Tibial artery (tissue), 4 donors: ENCODE data around the gene SLC1A5.

Source experiments
- DNase-seq, 2 donors: peaks; one replicate each; pipeline ENCODE4 v3.0.0-alpha.2; 2019
- H3K27ac ChIP-seq, 2 donors: fragments of 200-600 bp; sonication (generic) in 1 of 2; 1 replicate in 1 of 2; 2 replicates in 1 of 2; pipeline ENCODE4 v1.5.1; 2018 to 2019; ENCODE audit warnings: mild to moderate bottlenecking in 1 of 2
- H3K27me3 ChIP-seq, 2 donors: fragments of 200-600 bp; sonication (generic) in 1 of 2; one replicate each; pipeline versions ENCODE4 v1.5.1 to v1.6.0; 2016 to 2019
- H3K36me3 ChIP-seq, 3 donors: fragments of 200-600 bp; sonication (generic) in 2 of 3; one replicate each; pipeline ENCODE4 v1.5.1; 2016 to 2019; ENCODE audit warnings: mild to moderate bottlenecking in 2 of 3
- H3K4me1 ChIP-seq, 4 donors: fragments of 200-600 bp; sonication (generic) in 2 of 4; 1 replicate in 3 of 4; 2 replicates in 1 of 4; pipeline ENCODE4 v1.5.1; 2016 to 2019
- H3K4me3 ChIP-seq, 2 donors: fragments of 200-600 bp; sonication (generic) in 1 of 2; 1 replicate in 1 of 2; 2 replicates in 1 of 2; pipeline ENCODE4 v1.5.1; 2018 to 2019; ENCODE audit warnings: mild to moderate bottlenecking in 2 of 2
- H3K9me3 ChIP-seq, 3 donors: fragments of 200-600 bp; sonication (generic) in 1 of 3; one replicate each; pipeline ENCODE4 v1.5.1; 2016 to 2019
- CTCF ChIP-seq, 2 experiments: fragments of 200-600 bp in 1 of 2; fragments of 450-650 bp in 1 of 2; IDR thresholded peaks; one replicate each; pipeline ENCODE4 v1.5.1; 2017 to 2019; ENCODE audit warnings: antibody characterized with exemption in 2 of 2, mild to moderate bottlenecking in 1 of 2, moderate library complexity in 1 of 2
- intact Hi-C: fragments of 100-400 bp; cut with DNase I; formaldehyde crosslinking; loops from one replicate; pipeline ENCODE4 v1.15.0; 2023; ENCODE audit warnings: low total_unique reads

Gene SLC1A5

GRCh38 chr19:46788262-46788967, at the start of gene SLC1A5:
Gene SLC1A5 (minus strand): TSS chr19:46788594. CDS start chr19:46787965, 629 bp downstream.
- DNase-seq, result peak; percentile 97 to 99
- peaks cover 0 to 38% (median 28%) of the 10 kb centered on the region in 4 donors for H3K4me1 ChIP-seq
- intact Hi-C loops, result no loop called here
- H3K9me3 ChIP-seq, result no peaks in the 10 kb centered on the region
- peak within 1 kb of the TSS; percentile 88 to 97 for H3K27ac ChIP-seq
- peak within 1 kb of the TSS; percentile 92 to 95 for H3K4me3 ChIP-seq
- TF ChIP-seq CTCF (IDR thresholded peaks at IDR 0.05), result no peak
- peaks cover 0 to 7% (median under 1%) of the 10 kb centered on the region in 3 donors for H3K36me3 ChIP-seq
- no peaks in the 10 kb centered on the region for H3K27me3 ChIP-seq

GRCh38 chr19:46838160-46838559, 49.8 kb upstream of the SLC1A5 start:
- no peak for TF ChIP-seq CTCF (IDR thresholded peaks at IDR 0.05)
- no peaks in the 10 kb centered on the region for H3K9me3 ChIP-seq
- H3K27ac ChIP-seq, result peak overlapping the region in 1 of 2 donors; percentile 1
- peaks cover 20 to 50% (median 30%) of the 10 kb centered on the region in 3 donors for H3K36me3 ChIP-seq
- intact Hi-C loops, result loop anchor here (5.0 kb wide), 1 partner anchor 136 kb away; no protein-coding TSS in a partner anchor
- peaks cover 0 to 51% (median 25%) of the 10 kb centered on the region in 4 donors for H3K4me1 ChIP-seq
- no peak overlapping the region for H3K4me3 ChIP-seq
- no peak for DNase-seq
- H3K27me3 ChIP-seq, result no peaks in the 10 kb centered on the region

GRCh38 chr19:46834984-46835383, 46.6 kb upstream of the SLC1A5 start:
- no peaks in the 10 kb centered on the region for H3K9me3 ChIP-seq
- intact Hi-C loops, result loop anchor here (5.0 kb wide), 1 partner anchor 133 kb away; no protein-coding TSS in a partner anchor
- no peaks in the 10 kb centered on the region for H3K27me3 ChIP-seq
- peaks cover 20 to 27% (median 22%) of the 10 kb centered on the region in 3 donors for H3K36me3 ChIP-seq
- H3K4me3 ChIP-seq, result no peak overlapping the region
- H3K27ac ChIP-seq, result peak overlapping the region in 1 of 2 donors; percentile 26
- TF ChIP-seq CTCF (IDR thresholded peaks at IDR 0.05), result no peak
- H3K4me1 ChIP-seq, result peaks cover 0 to 23% (median 9%) of the 10 kb centered on the region in 4 donors
- no peak for DNase-seq

GRCh38 chr19:46834121-46834520, 45.7 kb upstream of the SLC1A5 start:
- Histone ChIP-seq H3K4me3 (no peak overlapping the region), H3K4me1 (peaks cover 0 to 21% (median 9%) of the 10 kb centered on the region in 4 donors), H3K36me3 (peaks cover 12 to 18% (median 14%) of the 10 kb centered on the region in 3 donors), H3K9me3 (no peaks in the 10 kb centered on the region), H3K27me3 (no peaks in the 10 kb centered on the region), H3K27ac (peak overlapping the region; percentile 11 to 26)
- no peak for TF ChIP-seq CTCF (IDR thresholded peaks at IDR 0.05)
- intact Hi-C loops, result no loop called here
- no peak for DNase-seq

GRCh38 chr19:46830864-46831263, 42.5 kb upstream of the SLC1A5 start:
- Histone ChIP-seq H3K4me3 (no peak overlapping the region), H3K4me1 (peaks cover 0 to 9% (median 2%) of the 10 kb centered on the region in 4 donors), H3K27me3 (no peaks in the 10 kb centered on the region), H3K27ac (no peak overlapping the region), H3K36me3 (no peaks in the 10 kb centered on the region), H3K9me3 (no peaks in the 10 kb centered on the region)
- intact Hi-C loops, result no loop called here
- no peak for DNase-seq
- no peak for TF ChIP-seq CTCF (IDR thresholded peaks at IDR 0.05)
